Endothelial cell of umbilical vein (primary cell): ENCODE measurements around the gene ADH5. TPM values are rescaled to one million over a fixed set of nuclear protein-coding genes. Genes with fewer than 3 reads are reported as not detected.

Experiments used
- BruUV-seq: library from RNA; stranded (reverse); fragments of 400-500 nt; replicated peaks from 2 replicates; lab custom pipeline; 2021; lab: Mats Ljungman, UMichigan
- CTCF ChIA-PET: fragments of 300-600, 350-600 bp; sonication (Branson Sonifier 250); formaldehyde crosslinking; loops from one replicate; lab custom pipeline; 2021; ENCODE audit warnings: antibody characterized with exemption, inconsistent platforms; lab: Charles Lee
- POLR2A ChIA-PET: fragments of 300-600, 350-600 bp; sonication (Branson Sonifier 250); formaldehyde crosslinking; loops from one replicate; lab custom pipeline; 2021; ENCODE audit warnings: antibody characterized with exemption, inconsistent platforms; lab: Charles Lee
- DNase-seq: peaks from one replicate; pipeline ENCODE4 v3.0.0-alpha.2; 2011; ENCODE audit warnings: low read depth, low spot score
- FAIRE-seq: peaks from 2 replicates; lab custom pipeline; 2011; peaks lifted over from hg19 to GRCh38; lab: Jason Lieb, UNC
- H2AFZ ChIP-seq: 2 replicates; pipeline ENCODE4 v1.6.0; 2012; ENCODE audit warnings: low read depth, low read length, control low read depth, inconsistent platforms
- H3K27ac ChIP-seq: 2 replicates; pipeline ENCODE4 v1.5.1; 2011; ENCODE audit warnings: low read depth, mild to moderate bottlenecking, control low read depth, low read length, moderate library complexity; ENCODE audit not compliant: insufficient read depth
- H3K27me3 ChIP-seq, 2 experiments: 2 replicates each; pipeline versions ENCODE4 v1.6.0 to v1.6.1; 2011; ENCODE audit warnings: low read length in 2 of 2, mixed read lengths in 1 of 2; ENCODE audit not compliant: control insufficient read depth in 2 of 2, insufficient read depth in 2 of 2
- H3K36me3 ChIP-seq, 2 experiments: 2 replicates in 1 of 2; 3 replicates in 1 of 2; pipeline ENCODE4 v1.5.1; 2011; ENCODE audit warnings: low read length in 2 of 2, mild to moderate bottlenecking in 1 of 2, moderate library complexity in 1 of 2; ENCODE audit not compliant: control insufficient read depth in 2 of 2, insufficient read depth in 2 of 2; ENCODE audit errors: extremely low read depth in 1 of 2
- H3K4me1 ChIP-seq: 3 replicates; pipeline ENCODE4 v1.5.1; 2011; ENCODE audit warnings: mild to moderate bottlenecking, low read length; ENCODE audit not compliant: control insufficient read depth, insufficient read depth; ENCODE audit errors: extremely low read depth
- H3K4me2 ChIP-seq: 2 replicates; pipeline ENCODE4 v1.6.1; 2011; ENCODE audit warnings: low read length, control low read depth, mixed read lengths; ENCODE audit not compliant: insufficient read depth
- H3K4me3 ChIP-seq, 3 experiments: fragments of 200-600 bp in 1 of 3; sonication (generic), shearing (Covaris generic) in 1 of 3; replicated peaks in 1 of 3; 2 replicates each; pipeline ENCODE4 v1.5.1; 2011 to 2016; ENCODE audit warnings: control low read depth in 3 of 3, low read length in 3 of 3, mild to moderate bottlenecking in 2 of 3, inconsistent platforms in 1 of 3, low read depth in 1 of 3, moderate library complexity in 1 of 3; ENCODE audit not compliant: insufficient read depth in 1 of 3
- H3K79me2 ChIP-seq: 2 replicates; pipeline ENCODE4 v1.6.0; 2012; ENCODE audit warnings: low read length, inconsistent platforms; ENCODE audit not compliant: control insufficient read depth, insufficient read depth
- H3K9ac ChIP-seq: replicated peaks from 2 replicates; pipeline ENCODE3; 2011; ENCODE audit warnings: low read length, control low read depth; ENCODE audit not compliant: insufficient read depth; ENCODE audit errors: extremely low read depth
- H3K9me1 ChIP-seq: replicated peaks from 3 replicates; pipeline ENCODE4 v1.6.0; 2011; ENCODE audit warnings: mild to moderate bottlenecking, low read length; ENCODE audit not compliant: control insufficient read depth, insufficient read depth; ENCODE audit errors: extremely low read depth
- H3K9me3 ChIP-seq: replicated peaks from 2 replicates; pipeline ENCODE4 v1.5.1; 2012; ENCODE audit warnings: low read length, inconsistent platforms; ENCODE audit not compliant: control insufficient read depth, insufficient read depth
- H4K20me1 ChIP-seq: replicated peaks from 2 replicates; pipeline ENCODE3; 2011; ENCODE audit warnings: mild to moderate bottlenecking, low read length; ENCODE audit not compliant: control insufficient read depth, insufficient read depth; ENCODE audit errors: extremely low read depth
- CTCF ChIP-seq, 2 donors: IDR thresholded peaks; 1 replicate in 1 of 2; 2 replicates in 1 of 2; pipeline ENCODE4 v1.5.1; 2011; ENCODE audit warnings: low read length in 2 of 2, mild to moderate bottlenecking in 2 of 2, moderate library complexity in 2 of 2, control low read depth in 1 of 2, inconsistent platforms in 1 of 2, low read depth in 1 of 2; ENCODE audit not compliant: insufficient read depth in 1 of 2; ENCODE audit errors: extremely low read depth in 1 of 2
- EZH2 ChIP-seq: IDR thresholded peaks from 2 replicates; pipeline ENCODE4 v1.6.1; 2012; ENCODE audit warnings: borderline replicate concordance, low read depth, mild to moderate bottlenecking, moderate library complexity, low read length, inconsistent platforms; ENCODE audit not compliant: severe bottlenecking
- FOS ChIP-seq: IDR thresholded peaks from 2 replicates; pipeline ENCODE4 v1.6.1; 2011; ENCODE audit warnings: mild to moderate bottlenecking, low read length, moderate library complexity, borderline replicate concordance; ENCODE audit not compliant: insufficient read depth
- GATA2 ChIP-seq: IDR thresholded peaks from 2 replicates; pipeline ENCODE4 v1.7.0; 2011; ENCODE audit warnings: low read depth, mild to moderate bottlenecking, moderate library complexity, mixed read lengths, low read length; ENCODE audit not compliant: insufficient read length, insufficient read depth
- JUN ChIP-seq: IDR thresholded peaks from 2 replicates; pipeline ENCODE4 v1.6.1; 2011; ENCODE audit warnings: borderline replicate concordance, low read depth; ENCODE audit not compliant: insufficient read length, insufficient read depth
- MAX ChIP-seq: IDR thresholded peaks from 2 replicates; pipeline ENCODE4 v1.6.1; 2011; ENCODE audit not compliant: insufficient read depth, insufficient read length
- MYC ChIP-seq: IDR thresholded peaks from one replicate; pipeline ENCODE4 v1.6.1; 2011; ENCODE audit warnings: mild to moderate bottlenecking, low read depth, low read length
- POLR2A ChIP-seq: IDR thresholded peaks from 2 replicates; pipeline ENCODE4 v1.6.1; 2012; ENCODE audit warnings: low read depth, mild to moderate bottlenecking, control low read depth, low read length
- POLR2AphosphoS5 ChIP-seq: IDR thresholded peaks from 2 replicates; pipeline ENCODE4 v1.6.1; 2012; ENCODE audit warnings: low read depth, mild to moderate bottlenecking, control low read depth, low read length, moderate library complexity; ENCODE audit not compliant: insufficient read depth
- dilution Hi-C: fragments of 300-500 bp; cut with MboI; formaldehyde crosslinking; loops from one replicate; pipeline ENCODE4 v1.15.0; 2019; ENCODE audit warnings: low sequenced_read_pairs; ENCODE audit not compliant: extremely low pct_ligation_motif_present
- intact Hi-C: fragments of 100-400 bp; cut with micrococcal nuclease; formaldehyde crosslinking; loops from one replicate; pipeline ENCODE4 v1.10.0; 2022
- polyA plus RNA-seq, 4 experiments: library from polyadenylated mRNA; depleted of rRNA in 3 of 4; stranded (reverse) in 3 of 4; unstranded in 1 of 4; fragments of >200 nt; gene quantifications; 2 replicates each; pipeline versions ENCODE4 v1.2.1 to v1.2.3, GENCODE V29; 2011 to 2012; ENCODE audit warnings: missing spikeins in 1 of 4
- total RNA-seq: library from RNA; stranded (reverse); gene quantifications from 2 replicates; pipeline ENCODE4 v1.2.3, GENCODE V29; 2021

Gene ADH5
- total and polyA plus RNA-seq, 2 donors (not counting 3 experiments of a cell fraction or from before 2014, with no cell fraction given), result 89.2 to 101 TPM

- no peak overlapping the region for H3K9ac ChIP-seq
Observed at GRCh38 chr4:99135541-99136162, 47.1 kb upstream of the ADH5 start.

More at GRCh38 chr4:99135541-99136162, 47.1 kb upstream of the ADH5 start:
- no peak for TF ChIP-seq EZH2
- no peak for TF ChIP-seq JUN
- no peak for TF ChIP-seq MAX
- no peak for TF ChIP-seq POLR2AphosphoS5
- no peak for TF ChIP-seq MYC
- no peak for TF ChIP-seq POLR2A
- no peak for TF ChIP-seq FOS
- no peak for TF ChIP-seq CTCF (IDR thresholded peaks at IDR 0.05; ENCODE audit: extremely low read depth in 1 of 2, insufficient read depth in 1 of 2, low read depth in 1 of 2, low read length in 2 of 2)
- TF ChIP-seq GATA2, result no peak
- Histone ChIP-seq H3K4me2 (no peak overlapping the region), H3K9me1 (peaks cover 3% of the 10 kb centered on the region), H3K27me3 (no peaks in the 10 kb centered on the region), H3K27ac (no peak overlapping the region), H3K36me3 (no peaks in the 10 kb centered on the region), H3K4me1 (no peaks in the 10 kb centered on the region), H3K9me3 (no peaks in the 10 kb centered on the region), H3K4me3 (no peak overlapping the region), H2AFZ (no peak overlapping the region), H4K20me1 (no peaks in the 10 kb centered on the region), H3K79me2 (no peaks in the 10 kb centered on the region)
- intact Hi-C loops, result no loop called here
- dilution Hi-C loops, result no loop called here
- no peak for DNase-seq
- BruUV-seq, result no TSS peak
- ChIA-PET POLR2A (no interaction called here), CTCF (no interaction called here)
- no peak for FAIRE-seq
